HG03108 (cell line): ENCODE measurements around the gene EPOP.
"Not testable (repeated sequence)": the region's sequence is repeated elsewhere in the genome, so short reads cannot be mapped to it uniquely, and the experiment has no call there.

Experiments
- ATAC-seq: cut with Tn5 transposase; IDR thresholded peaks from one replicate; pipeline ENCODE4 v1.9.1; 2021; ENCODE audit warnings: moderate library complexity; ENCODE audit not compliant: unreplicated experiment

EPOP gene

GRCh38 chr17:38654411-38655398 lies 20.1 kb downstream of the EPOP start:
- no peak for ATAC-seq

- ATAC-seq: no peak
Measured at GRCh38 chr17:38653679-38654078, 21.1 kb downstream of the EPOP start.

- no peak for ATAC-seq
Measured at GRCh38 chr17:38653230-38653629, 21.5 kb downstream of the EPOP start.

GRCh38 chr17:38650653-38651173 lies 24.0 kb downstream of the EPOP start:
- not testable (repeated sequence) for ATAC-seq

GRCh38 chr17:38637951-38638350 lies 36.8 kb downstream of the EPOP start:
- no peak for ATAC-seq

GRCh38 chr17:38636054-38636453 lies 38.7 kb downstream of the EPOP start:
- no peak for ATAC-seq

- ATAC-seq: no peak
Measured at GRCh38 chr17:38632334-38632733, 42.4 kb downstream of the EPOP start.

GRCh38 chr17:38628441-38628840 lies 46.3 kb downstream of the EPOP start:
- no peak for ATAC-seq

GRCh38 chr17:38627957-38628356 lies 46.8 kb downstream of the EPOP start:
- ATAC-seq: no peak

- ATAC-seq: not testable (repeated sequence)
Measured at GRCh38 chr17:38626606-38627226, 48.0 kb downstream of the EPOP start.

- no peak for ATAC-seq
Measured at GRCh38 chr17:38625482-38625881, 49.3 kb downstream of the EPOP start.

- ATAC-seq: not testable (repeated sequence)
Measured at GRCh38 chr17:38624782-38625355, 49.9 kb downstream of the EPOP start.
